ENCODE measurements around the gene MED27.

The MED27 gene

GRCh38 chr9:131905144-131905543 lies 174.5 kb downstream of the MED27 start:
- Histone ChIP-seq H3K36me3 (no peaks in the 10 kb centered on the region), H3K27ac (no peak overlapping the region), H3K9me3 (no peaks in the 10 kb centered on the region), H3K4me1 (ENCODE audit: control insufficient read depth in 1 of 2, insufficient read depth in 1 of 2, low read depth in 1 of 2, low read length in 1 of 2) (no peaks in the 10 kb centered on the region), H3K4me3 (ENCODE audit: low read depth in 1 of 2, low read length in 1 of 2) (no peak overlapping the region), H3K27me3 (no peaks in the 10 kb centered on the region)
- TF ChIP-seq CTCF (IDR thresholded peaks at IDR 0.05), result no peak

DNA sequence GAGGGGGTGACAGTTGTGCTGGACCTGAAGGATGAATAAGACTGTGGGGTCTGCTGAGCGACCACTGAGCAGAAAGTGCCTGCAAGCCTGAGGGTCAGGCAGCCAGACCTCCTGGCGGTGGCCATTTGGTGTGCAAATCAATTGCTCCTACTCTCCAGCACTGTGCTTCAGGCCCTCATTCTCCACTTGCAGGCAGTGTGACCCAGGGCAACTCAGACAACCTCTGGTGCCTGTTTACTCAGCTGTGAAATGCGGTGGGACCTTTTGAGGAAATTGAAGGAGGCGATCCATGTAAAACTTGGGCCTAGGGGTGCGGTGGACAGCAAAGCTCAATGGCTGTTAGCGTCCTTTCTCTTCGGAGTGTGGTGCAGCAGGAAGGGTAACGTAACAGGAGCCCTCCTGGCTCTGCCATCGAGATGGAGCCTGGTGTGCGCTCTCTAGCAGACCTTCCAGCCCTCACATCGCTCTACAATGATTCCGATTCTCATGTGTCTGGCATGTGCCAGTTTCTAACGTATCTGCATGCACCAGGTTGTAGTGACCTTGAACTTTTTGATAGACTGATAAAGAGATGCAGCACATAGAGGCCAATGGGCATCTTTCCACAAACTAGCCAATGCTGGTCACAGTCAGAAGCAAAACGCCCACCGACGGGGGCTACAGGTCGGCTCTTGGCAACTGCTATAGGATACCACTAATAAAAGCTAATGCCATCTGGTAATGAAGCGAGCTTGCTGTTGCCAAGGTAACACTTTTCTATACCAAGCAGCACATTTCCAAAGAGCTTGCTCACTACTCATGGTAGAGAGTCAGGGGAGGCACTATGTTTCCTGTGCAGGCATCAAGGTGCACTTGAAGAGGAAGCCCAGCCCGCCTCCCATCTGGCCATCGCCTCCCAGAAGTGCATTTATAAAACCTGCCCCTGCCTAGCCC lies 180.1 kb downstream of the MED27 start:
- Histone ChIP-seq H3K27me3 (no peaks in the 10 kb centered on the region), H3K27ac (no peak overlapping the region), H3K4me1 (ENCODE audit: control insufficient read depth in 1 of 2, insufficient read depth in 1 of 2, low read depth in 1 of 2, low read length in 1 of 2) (no peaks in the 10 kb centered on the region), H3K36me3 (no peaks in the 10 kb centered on the region), H3K4me3 (ENCODE audit: low read depth in 1 of 2, low read length in 1 of 2) (no peak overlapping the region), H3K9me3 (no peaks in the 10 kb centered on the region)
- no peak for TF ChIP-seq CTCF (IDR thresholded peaks at IDR 0.05)

DNA sequence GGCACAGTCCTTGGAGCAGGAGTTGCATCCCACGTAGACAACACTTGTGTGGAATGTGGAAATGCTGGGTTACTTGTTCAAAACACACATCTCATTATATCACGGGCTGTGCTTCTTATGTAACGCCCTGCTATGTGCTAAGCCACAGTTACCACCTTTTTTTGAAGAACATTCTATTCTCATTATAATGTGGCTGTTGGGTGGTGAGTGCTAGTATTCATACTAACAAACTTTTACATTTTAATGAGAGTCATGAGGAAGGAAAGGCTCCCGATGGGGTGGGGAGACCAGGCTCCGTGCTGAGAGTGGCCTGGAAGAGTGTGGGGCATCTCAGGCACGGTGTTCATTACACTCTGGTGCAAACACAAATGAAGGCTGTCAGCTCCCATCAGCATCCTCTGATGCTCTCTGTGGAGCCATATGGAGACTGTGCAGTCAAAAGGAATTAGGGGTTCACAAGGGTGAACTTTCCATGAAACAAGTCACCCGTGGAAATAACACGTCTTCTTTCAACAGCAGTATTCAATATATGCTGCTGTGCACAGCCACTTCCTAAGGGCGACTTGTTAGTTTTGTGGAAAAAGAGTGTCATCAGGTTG lies 186.7 kb downstream of the MED27 start:
- H3K4me1 ChIP-seq (ENCODE audit: control insufficient read depth in 1 of 2, insufficient read depth in 1 of 2, low read depth in 1 of 2, low read length in 1 of 2), result no peaks in the 10 kb centered on the region
- H3K27me3 ChIP-seq, result no peaks in the 10 kb centered on the region
- H3K27ac ChIP-seq, result no peak overlapping the region
- peaks cover 27% of the 10 kb centered on the region for H3K36me3 ChIP-seq
- no peak overlapping the region for H3K4me3 ChIP-seq (ENCODE audit: low read depth in 1 of 2, low read length in 1 of 2)
- no peaks in the 10 kb centered on the region for H3K9me3 ChIP-seq
- TF ChIP-seq CTCF (IDR thresholded peaks at IDR 0.05), result no peak

GRCh38 chr9:131892162-131892707 lies 187.4 kb downstream of the MED27 start:
- H3K9me3 ChIP-seq, result no peaks in the 10 kb centered on the region
- no peaks in the 10 kb centered on the region for H3K27me3 ChIP-seq
- peaks cover 27% of the 10 kb centered on the region for H3K36me3 ChIP-seq
- H3K27ac ChIP-seq, result no peak overlapping the region
- no peaks in the 10 kb centered on the region for H3K4me1 ChIP-seq (ENCODE audit: control insufficient read depth in 1 of 2, insufficient read depth in 1 of 2, low read depth in 1 of 2, low read length in 1 of 2)
- H3K4me3 ChIP-seq (ENCODE audit: low read depth in 1 of 2, low read length in 1 of 2), result no peak overlapping the region
- no peak for TF ChIP-seq CTCF (IDR thresholded peaks at IDR 0.05)

- TF ChIP-seq CTCF (IDR thresholded peaks at IDR 0.05), result no peak
- Histone ChIP-seq H3K4me3 (ENCODE audit: low read depth in 1 of 2, low read length in 1 of 2) (no peak overlapping the region), H3K9me3 (no peaks in the 10 kb centered on the region), H3K4me1 (ENCODE audit: control insufficient read depth in 1 of 2, insufficient read depth in 1 of 2, low read depth in 1 of 2, low read length in 1 of 2) (no peaks in the 10 kb centered on the region), H3K36me3 (peaks cover 27% of the 10 kb centered on the region), H3K27me3 (no peaks in the 10 kb centered on the region), H3K27ac (no peak overlapping the region)
Measured at GRCh38 chr9:131891598-131891997, 188.1 kb downstream of the MED27 start.
